DND-41 (cell line): ENCODE results near the gene UBL3.

ENCODE experiments used
- EZH2 ChIP-seq: IDR thresholded peaks from 3 replicates; pipeline ENCODE4 v1.6.1; 2012; ENCODE audit warnings: borderline replicate concordance, low read depth, mild to moderate bottlenecking, moderate library complexity, low read length, inconsistent platforms; ENCODE audit not compliant: severe bottlenecking
- TF ChIP-seq, protein P1 (sequence below): IDR thresholded peaks from 2 replicates; pipeline ENCODE4 v1.5.1; 2012; ENCODE audit warnings: borderline replicate concordance, low read length, moderate library complexity, mild to moderate bottlenecking; ENCODE audit not compliant: poor library complexity, severe bottlenecking; ENCODE audit errors: extremely low read depth

DNA sequence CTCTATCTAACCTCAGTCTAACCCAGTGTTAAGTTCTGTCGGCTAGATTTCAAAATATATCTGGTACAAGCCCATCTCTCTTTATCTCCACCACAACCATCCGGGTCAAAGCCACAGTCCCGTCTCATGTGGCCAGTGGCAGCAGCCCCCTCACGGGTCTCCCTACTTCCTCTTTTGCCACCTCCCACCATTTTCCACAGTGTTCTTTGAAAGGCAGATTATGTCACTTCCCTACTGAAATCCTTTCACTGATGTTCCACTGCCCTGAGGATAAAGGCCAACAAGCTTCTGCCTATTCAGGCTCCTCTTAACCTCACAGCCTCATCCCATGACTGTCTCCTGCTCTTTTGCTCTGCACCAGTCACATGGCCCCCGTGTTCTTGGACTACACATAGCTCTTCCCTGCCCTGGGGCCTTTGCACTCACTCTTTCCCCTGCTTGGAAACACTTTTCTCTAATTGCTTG is 117.2 kb downstream of the UBL3 start:
- TF ChIP-seq, protein P1, sequence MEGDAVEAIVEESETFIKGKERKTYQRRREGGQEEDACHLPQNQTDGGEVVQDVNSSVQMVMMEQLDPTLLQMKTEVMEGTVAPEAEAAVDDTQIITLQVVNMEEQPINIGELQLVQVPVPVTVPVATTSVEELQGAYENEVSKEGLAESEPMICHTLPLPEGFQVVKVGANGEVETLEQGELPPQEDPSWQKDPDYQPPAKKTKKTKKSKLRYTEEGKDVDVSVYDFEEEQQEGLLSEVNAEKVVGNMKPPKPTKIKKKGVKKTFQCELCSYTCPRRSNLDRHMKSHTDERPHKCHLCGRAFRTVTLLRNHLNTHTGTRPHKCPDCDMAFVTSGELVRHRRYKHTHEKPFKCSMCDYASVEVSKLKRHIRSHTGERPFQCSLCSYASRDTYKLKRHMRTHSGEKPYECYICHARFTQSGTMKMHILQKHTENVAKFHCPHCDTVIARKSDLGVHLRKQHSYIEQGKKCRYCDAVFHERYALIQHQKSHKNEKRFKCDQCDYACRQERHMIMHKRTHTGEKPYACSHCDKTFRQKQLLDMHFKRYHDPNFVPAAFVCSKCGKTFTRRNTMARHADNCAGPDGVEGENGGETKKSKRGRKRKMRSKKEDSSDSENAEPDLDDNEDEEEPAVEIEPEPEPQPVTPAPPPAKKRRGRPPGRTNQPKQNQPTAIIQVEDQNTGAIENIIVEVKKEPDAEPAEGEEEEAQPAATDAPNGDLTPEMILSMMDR: no peak
- no peak for TF ChIP-seq EZH2
